Muscle of leg (tissue), 11 donors: ENCODE measurements around the gene TH. TPM values are rescaled to one million over a fixed set of nuclear protein-coding genes. Genes with fewer than 3 reads are reported as not detected.

Source experiments
- DNase-seq: peaks from one replicate; pipeline ENCODE4 v3.0.0; 2013
- H3K27ac ChIP-seq: one replicate; pipeline ENCODE4 v1.5.1; 2013; ENCODE audit warnings: mild to moderate bottlenecking, low read length, control low read depth
- H3K27me3 ChIP-seq: one replicate; pipeline ENCODE4 v1.6.1; 2013; ENCODE audit warnings: low read length; ENCODE audit not compliant: control insufficient read depth, insufficient read depth
- H3K36me3 ChIP-seq: one replicate; pipeline ENCODE4 v1.6.1; 2013; ENCODE audit warnings: low read length; ENCODE audit not compliant: control insufficient read depth, insufficient read depth
- H3K4me1 ChIP-seq: one replicate; pipeline ENCODE4 v1.6.1; 2013; ENCODE audit warnings: low read length; ENCODE audit not compliant: control insufficient read depth, insufficient read depth
- H3K4me3 ChIP-seq: one replicate; pipeline ENCODE4 v1.5.1; 2013; ENCODE audit warnings: low read length, control low read depth
- H3K9me3 ChIP-seq: replicated peaks from 2 replicates; pipeline ENCODE4 v1.6.1; 2013; ENCODE audit warnings: low read depth, low read length; ENCODE audit not compliant: control insufficient read depth
- WGBS: methylation state at CpG from one replicate; pipeline ENCODE4 v1.1.5; 2013; ENCODE audit warnings: missing lambda C conversion rate; ENCODE audit not compliant: insufficient coverage; 5-methylcytosine and 5-hydroxymethylcytosine counted together
- polyA plus RNA-seq, 8 donors: library from polyadenylated mRNA; unstranded; fragments of 120-200 nt; gene quantifications; one replicate each; pipeline versions ENCODE4 v1.2.1 to v1.2.3, GENCODE V29; 2013; ENCODE audit warnings: inconsistent platforms in 1 of 8, low replicate concordance in 1 of 8; ENCODE audit not compliant: insufficient read length in 8 of 8, insufficient read depth in 1 of 8
- total RNA-seq: library from RNA; stranded (reverse); fragments of 120-200 nt; gene quantifications from one replicate; pipeline ENCODE4 v1.2.4, GENCODE V29; 2013

The TH gene
- total and polyA plus RNA-seq, 9 donors = 0.33 to 1.2 (median 0.58) TPM

GRCh38 chr11:2176389-2176900 lies 4.8 kb upstream of the TH start:
- 92% methylated on average over 10 of the region's 14 CpGs for WGBS
- H3K9me3 ChIP-seq = no peaks in the 10 kb centered on the region
- no peak overlapping the region for H3K4me3 ChIP-seq
- no peaks in the 10 kb centered on the region for H3K36me3 ChIP-seq
- no peaks in the 10 kb centered on the region for H3K4me1 ChIP-seq
- H3K27me3 ChIP-seq = peaks cover 6% of the 10 kb centered on the region
- H3K27ac ChIP-seq = no peak overlapping the region
- DNase-seq = no peak

- no peak overlapping the region for H3K27ac ChIP-seq
- no peak for DNase-seq
- 59% methylated on average over 13 of the region's 13 CpGs for WGBS
Measured at GRCh38 chr11:2175659-2176058, 4.0 kb upstream of the TH start.

GRCh38 chr11:2174361-2174760 lies 2.7 kb upstream of the TH start:
- Histone ChIP-seq H3K36me3 (no peaks in the 10 kb centered on the region), H3K27ac (no peak overlapping the region), H3K9me3 (no peaks in the 10 kb centered on the region), H3K4me3 (no peak overlapping the region), H3K4me1 (no peaks in the 10 kb centered on the region), H3K27me3 (peaks cover 9% of the 10 kb centered on the region)
- DNase-seq = no peak
- 86% methylated on average over 11 of the region's 11 CpGs for WGBS

More at GRCh38 chr11:2175659-2176058, 4.0 kb upstream of the TH start:
- no peak overlapping the region for H3K4me3 ChIP-seq
- no peaks in the 10 kb centered on the region for H3K4me1 ChIP-seq
- H3K27me3 ChIP-seq = peaks cover 7% of the 10 kb centered on the region
- no peaks in the 10 kb centered on the region for H3K36me3 ChIP-seq
- no peaks in the 10 kb centered on the region for H3K9me3 ChIP-seq

- Histone ChIP-seq H3K36me3 (no peaks in the 10 kb centered on the region), H3K27ac (no peak overlapping the region), H3K4me1 (no peaks in the 10 kb centered on the region), H3K4me3 (no peak overlapping the region), H3K9me3 (no peaks in the 10 kb centered on the region), H3K27me3 (peaks cover 10% of the 10 kb centered on the region)
- 69% methylated on average over 10 of the region's 11 CpGs for WGBS
- DNase-seq = no peak
Measured at GRCh38 chr11:2173761-2174160, 2.1 kb upstream of the TH start.

- no peaks in the 10 kb centered on the region for H3K4me1 ChIP-seq
- peaks cover 9% of the 10 kb centered on the region for H3K27me3 ChIP-seq
- no peak for DNase-seq
- WGBS = 78% methylated on average over 16 of the region's 16 CpGs
- H3K4me3 ChIP-seq = no peak overlapping the region
- H3K36me3 ChIP-seq = no peaks in the 10 kb centered on the region
- no peak overlapping the region for H3K27ac ChIP-seq
- no peaks in the 10 kb centered on the region for H3K9me3 ChIP-seq
Measured at GRCh38 chr11:2173150-2173693, 1.6 kb upstream of the TH start.

- no peak for DNase-seq
- no peaks in the 10 kb centered on the region for H3K9me3 ChIP-seq
- no peak overlapping the region for H3K4me3 ChIP-seq
- no peaks in the 10 kb centered on the region for H3K4me1 ChIP-seq
- H3K27ac ChIP-seq = no peak overlapping the region
- peaks cover 9% of the 10 kb centered on the region for H3K27me3 ChIP-seq
- WGBS = 87% methylated on average over 12 of the region's 12 CpGs
- H3K36me3 ChIP-seq = no peaks in the 10 kb centered on the region
Measured at GRCh38 chr11:2172676-2173075, 1.1 kb upstream of the TH start.

- H3K9me3 ChIP-seq = no peaks in the 10 kb centered on the region
- no peaks in the 10 kb centered on the region for H3K36me3 ChIP-seq
- peaks cover 20% of the 10 kb centered on the region for H3K27me3 ChIP-seq
- WGBS = 64% methylated on average over 30 of the region's 45 CpGs
- no peak for DNase-seq
- peaks cover 14% of the 10 kb centered on the region for H3K4me1 ChIP-seq
- H3K4me3 ChIP-seq = no peak overlapping the region
- H3K27ac ChIP-seq = no peak overlapping the region
Measured at GRCh38 chr11:2169626-2170570, 1.7 kb downstream of the TH start.

GRCh38 chr11:2169005-2169378 lies 2.6 kb downstream of the TH start:
- WGBS = 55% methylated on average over 5 of the region's 10 CpGs
- Histone ChIP-seq H3K27ac (no peak overlapping the region), H3K4me1 (peaks cover 16% of the 10 kb centered on the region), H3K9me3 (no peaks in the 10 kb centered on the region), H3K36me3 (no peaks in the 10 kb centered on the region), H3K4me3 (no peak overlapping the region), H3K27me3 (peaks cover 22% of the 10 kb centered on the region)
- DNase-seq = no peak

GRCh38 chr11:2168286-2169004 lies 3.2 kb downstream of the TH start:
- DNase-seq = no peak
- H3K9me3 ChIP-seq = no peaks in the 10 kb centered on the region
- H3K27me3 ChIP-seq = peaks cover 22% of the 10 kb centered on the region
- WGBS = 74% methylated on average over 33 of the region's 33 CpGs
- no peak overlapping the region for H3K4me3 ChIP-seq
- peaks cover 21% of the 10 kb centered on the region for H3K4me1 ChIP-seq
- no peak overlapping the region for H3K27ac ChIP-seq
- no peaks in the 10 kb centered on the region for H3K36me3 ChIP-seq
